Stimulated activated CD8-positive, alpha-beta memory T cell treated with anti-CD3 and anti-CD28 coated beads, Interleukin-4, amount 100 ng/mL, for 24 hours (primary cell): ENCODE data around the gene TBX5.
"Not testable (repeated sequence)": the region's sequence is repeated elsewhere in the genome, so short reads cannot be mapped to it uniquely, and the experiment has no call there.

Source experiments
- DNase-seq: peaks from one replicate; pipeline ENCODE4 v3.0.0-alpha.2; 2020; ENCODE audit warnings: low read depth

Gene TBX5

DNA sequence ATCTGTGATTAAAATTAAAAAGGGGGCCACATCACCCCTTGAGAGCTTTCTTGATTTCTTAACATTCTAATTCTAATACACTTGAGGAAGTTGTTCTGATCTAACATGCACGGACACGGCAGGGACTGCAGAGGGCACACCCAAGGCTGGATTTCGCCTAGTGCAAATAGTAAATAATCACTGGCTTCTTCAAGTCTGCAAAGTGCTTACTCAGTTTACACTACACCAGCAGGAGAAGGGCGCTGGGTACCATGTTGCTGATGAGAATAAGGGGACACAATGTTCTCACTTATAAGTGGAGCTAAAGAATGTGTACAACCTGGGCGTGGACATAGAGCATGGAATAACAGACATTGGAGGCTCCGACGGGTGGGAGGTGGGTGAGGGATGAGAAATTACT, 34.2 kb downstream of the TBX5 start:
- no peak for DNase-seq

DNA sequence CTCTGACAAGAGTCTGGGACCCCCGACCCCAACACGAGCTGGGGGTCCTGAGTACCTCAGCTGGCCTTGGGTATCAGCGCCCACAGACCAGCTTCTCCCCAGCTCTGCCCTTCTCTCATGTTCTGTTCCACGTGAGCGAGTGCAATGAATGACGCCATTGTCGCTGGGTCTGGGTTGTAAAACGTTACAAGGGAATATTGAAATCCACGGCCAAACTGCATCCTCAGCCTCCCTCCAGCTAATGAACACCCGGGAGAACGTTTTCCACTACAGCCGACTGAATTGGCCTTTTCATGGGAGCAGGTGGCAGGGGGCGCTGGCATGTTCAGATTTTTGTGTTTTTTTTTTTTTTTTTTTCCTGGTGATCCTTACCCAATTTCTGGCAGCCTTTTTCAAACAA, 34.7 kb downstream of the TBX5 start:
- no peak for DNase-seq

DNA sequence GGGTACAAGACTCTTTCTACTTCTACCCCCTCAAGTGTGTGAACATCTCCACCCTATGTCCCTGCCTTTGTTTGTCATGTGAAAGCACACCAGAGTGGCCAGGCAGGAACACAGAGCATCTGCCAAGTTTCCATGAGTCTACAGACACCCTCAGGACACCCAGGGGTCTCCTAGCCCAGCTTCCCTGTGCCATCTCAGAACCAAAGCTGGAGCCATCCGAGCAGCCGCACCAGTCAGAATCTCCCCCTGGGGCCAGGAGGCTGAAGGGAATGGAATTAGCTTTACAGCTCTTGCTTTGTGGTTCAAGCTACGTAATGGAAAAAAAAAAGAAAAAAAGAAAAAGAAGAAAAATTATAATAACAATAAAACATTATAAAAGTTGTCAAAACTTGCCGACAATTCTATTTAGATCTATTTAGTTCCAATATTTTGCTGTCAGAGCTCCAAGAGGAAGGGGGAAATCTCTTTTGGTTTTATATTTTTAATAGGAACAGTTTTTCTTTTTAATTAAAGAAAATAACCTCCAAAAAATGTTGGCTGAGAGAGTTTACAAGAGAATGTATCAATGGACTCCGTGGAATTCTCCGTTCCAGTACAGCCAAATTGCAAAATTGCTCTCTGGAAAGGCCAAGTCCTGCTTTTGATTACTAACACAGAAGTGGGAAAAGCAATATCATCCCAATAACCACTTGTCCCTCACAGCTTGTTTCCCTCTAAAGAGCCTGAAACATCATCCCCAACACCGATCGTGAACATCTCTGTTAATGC, 37.1 kb downstream of the TBX5 start:
- DNase-seq: no peak

DNA sequence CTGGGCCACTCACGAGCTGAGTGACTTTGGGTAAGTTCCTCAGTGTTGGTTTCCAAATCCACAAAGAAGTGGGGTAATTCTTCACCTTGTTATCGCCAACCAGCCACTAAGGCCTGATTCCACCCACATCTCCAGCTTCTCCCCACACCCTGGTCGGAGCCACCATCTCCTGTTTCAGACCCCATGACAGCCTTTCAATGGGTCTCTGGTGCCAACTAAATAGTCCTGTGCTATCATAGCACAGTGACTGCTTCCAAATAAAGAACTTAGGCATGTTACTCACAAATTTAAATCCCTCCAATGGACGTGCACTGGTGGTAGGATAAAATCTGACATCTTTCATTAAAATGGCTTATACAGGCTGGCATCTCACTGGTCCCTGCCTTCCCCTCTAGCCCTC, 44.0 kb downstream of the TBX5 start:
- no peak for DNase-seq

DNA sequence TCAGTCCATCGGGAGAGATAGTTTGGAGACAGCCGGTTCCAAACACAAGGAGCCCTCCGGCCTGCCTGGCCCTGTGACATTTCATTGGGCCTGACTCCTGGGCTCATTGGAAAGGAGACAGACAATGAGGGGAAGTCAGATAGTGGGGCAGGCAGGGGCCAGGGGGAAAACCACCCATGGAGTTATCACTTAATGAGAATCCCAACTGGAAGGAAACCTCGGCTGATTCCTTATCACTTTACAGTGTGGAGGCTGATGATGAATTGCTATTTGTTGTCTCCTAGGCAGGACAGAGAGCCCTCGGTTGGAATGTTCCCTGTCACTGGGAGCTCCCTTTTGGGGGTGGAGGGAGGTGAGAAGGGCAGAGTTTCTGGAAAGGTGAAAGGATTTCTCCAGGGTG, 44.4 kb downstream of the TBX5 start:
- DNase-seq: no peak

DNA sequence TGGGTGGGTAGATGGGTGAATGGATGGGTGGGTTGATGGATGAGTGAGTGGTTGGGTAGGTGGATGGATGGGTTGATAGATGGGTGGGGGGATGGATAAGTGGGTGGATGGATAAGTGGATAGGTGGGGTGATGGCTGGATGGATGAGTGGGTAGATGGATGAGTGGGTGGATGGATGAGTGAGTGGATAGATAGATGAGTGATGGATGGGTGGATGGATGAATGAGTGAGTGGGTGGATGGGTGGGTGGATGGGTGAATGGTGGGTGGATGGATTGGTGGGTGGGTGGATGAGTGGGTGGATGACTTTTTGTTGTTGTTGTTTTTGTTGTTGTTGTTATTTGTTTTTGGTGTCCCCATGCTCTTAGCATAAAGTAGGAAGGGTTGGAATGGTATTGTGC, 45.5 kb downstream of the TBX5 start:
- no peak for DNase-seq

DNA sequence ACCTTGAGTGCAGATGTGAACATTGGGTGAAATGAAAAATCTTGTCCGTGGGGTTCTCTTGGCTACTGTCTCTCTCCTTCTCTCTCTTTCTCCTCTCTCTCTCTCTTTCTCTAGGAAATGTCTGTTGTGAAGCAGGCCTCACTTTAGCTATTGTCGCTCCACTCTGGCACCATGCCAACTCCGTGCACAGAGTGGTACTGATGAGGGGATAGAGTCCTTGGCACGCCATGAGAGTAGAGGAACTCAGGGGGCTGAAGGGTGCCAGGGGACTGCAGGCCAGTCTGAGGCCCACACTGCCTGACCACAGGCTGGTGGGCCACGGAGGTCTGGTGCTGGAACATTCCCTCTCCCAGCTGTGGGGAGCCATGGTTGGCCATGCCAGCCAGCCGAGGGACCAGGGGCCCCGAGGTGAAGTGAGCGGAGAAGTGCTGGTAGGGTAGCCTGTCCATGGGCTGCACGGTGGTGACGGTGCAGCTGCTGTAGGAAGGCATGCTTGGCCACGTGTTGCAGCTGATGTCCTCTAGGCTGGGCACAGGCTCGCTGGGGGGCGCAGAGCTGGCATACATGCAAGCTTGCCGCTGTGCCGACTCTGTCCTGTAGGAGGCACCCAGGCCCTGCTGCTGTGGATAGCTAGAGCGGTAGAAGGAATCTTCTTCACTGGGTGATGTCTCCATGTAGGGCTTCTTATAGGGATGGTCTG, 50.4 kb downstream of the TBX5 start:
- DNase-seq: no peak

DNA sequence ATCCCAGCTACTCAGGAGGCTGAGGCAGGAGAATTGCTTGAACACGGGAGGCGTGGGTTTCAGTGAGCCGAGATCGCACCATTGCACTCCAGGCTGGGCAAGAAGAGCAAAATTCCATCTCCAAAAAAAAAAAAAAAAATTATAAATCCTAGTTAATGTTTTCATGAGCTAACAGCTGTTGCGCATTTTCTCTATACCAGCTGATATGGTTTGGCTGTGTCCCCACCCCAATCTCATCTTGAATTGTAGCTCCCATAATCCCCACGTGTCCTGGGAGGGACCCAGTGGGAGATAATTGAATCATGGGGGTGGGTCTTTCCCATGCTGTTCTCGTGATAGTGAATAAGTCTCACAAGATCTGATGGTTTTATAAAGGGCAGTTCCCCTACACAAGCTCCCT, 56.7 kb downstream of the TBX5 start:
- not testable (repeated sequence) for DNase-seq

DNA sequence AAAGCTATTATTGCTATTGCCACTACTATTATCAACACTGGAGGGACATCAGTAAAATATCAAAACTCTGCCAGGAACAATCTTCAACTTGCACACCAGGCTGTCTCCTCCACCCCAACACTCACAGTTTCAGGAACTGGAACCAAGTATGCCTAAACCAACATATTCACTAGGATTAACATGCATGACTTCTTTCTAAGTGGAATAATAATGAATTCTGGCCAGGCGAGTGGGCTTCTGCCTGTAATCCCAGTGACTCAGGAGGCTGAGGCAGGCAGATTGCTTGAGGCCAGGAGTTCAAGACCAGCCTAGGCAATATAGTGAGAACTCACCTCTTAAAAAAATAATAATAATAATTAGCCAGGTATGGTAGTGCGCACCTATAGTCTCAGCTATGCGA, 58.1 kb downstream of the TBX5 start:
- no peak for DNase-seq

DNA sequence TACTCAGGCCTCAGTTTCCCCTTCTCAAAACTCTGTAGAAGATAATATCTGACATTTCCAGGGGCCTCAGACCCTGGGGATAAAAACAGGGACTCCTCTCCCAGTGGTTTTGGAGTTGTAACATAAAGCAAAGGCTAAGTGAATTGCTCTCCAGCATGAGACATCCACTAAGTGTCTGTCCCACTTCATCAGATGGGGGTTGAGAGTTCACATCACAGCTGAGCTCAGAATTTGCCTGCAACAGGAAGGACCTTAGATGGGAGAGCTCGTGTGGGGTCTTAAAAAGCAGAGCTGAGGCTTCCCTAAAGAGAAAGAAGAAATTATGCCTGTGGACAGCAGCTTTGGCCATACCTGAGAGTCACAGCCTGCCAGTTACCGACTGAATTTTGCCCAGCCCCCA, 61.1 kb downstream of the TBX5 start:
- DNase-seq: no peak

DNA sequence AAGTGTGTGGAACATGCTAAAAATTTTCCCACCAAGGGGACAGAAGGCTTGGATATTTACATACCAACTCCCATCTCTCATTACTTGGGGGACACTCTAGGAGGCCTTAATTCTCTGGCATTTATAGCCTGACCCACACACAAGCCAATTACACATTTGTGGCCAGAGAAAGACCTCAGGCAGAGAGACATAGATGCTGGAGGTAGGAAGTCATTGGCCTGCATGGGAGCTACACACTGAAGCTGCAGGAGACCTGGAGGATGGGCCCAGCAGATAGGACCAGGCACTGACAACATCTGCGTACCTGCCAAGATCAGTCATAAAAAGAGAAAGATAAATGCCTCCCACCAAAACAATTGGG, 61.7 kb downstream of the TBX5 start:
- DNase-seq: no peak

DNA sequence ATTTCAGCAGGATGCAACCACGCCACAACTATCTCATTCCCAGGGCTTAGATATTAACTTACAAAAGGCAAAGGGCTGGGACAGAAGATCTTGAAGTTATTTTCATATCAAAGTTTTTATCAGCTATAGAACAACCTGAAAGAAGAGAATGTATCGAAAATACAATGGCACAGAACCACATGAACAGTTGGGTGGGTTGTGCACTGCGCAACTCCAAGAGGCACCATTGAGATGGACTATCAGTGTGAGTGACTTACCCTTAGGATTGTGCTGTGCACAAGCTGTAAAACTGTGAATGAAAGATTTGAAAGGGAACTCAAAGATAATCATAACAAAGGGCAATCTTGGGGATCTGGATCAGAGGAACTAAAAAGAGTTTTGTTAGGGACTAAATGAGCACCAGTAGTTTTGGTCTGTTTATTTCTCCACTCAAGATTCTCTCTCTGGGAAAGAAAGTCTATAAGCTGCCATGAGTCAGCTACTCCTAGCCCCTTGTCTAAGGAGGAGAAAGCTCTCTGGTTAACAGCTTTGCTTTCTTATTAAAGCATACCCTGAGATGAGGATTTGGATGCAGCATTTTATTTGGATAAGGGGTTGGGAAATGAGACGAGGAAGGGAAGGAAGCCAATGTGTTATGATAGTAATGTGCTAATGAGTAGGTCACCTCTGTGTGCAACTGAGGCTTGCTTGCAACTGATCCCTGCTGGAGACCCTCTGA, 62.2 kb downstream of the TBX5 start:
- no peak for DNase-seq

DNA sequence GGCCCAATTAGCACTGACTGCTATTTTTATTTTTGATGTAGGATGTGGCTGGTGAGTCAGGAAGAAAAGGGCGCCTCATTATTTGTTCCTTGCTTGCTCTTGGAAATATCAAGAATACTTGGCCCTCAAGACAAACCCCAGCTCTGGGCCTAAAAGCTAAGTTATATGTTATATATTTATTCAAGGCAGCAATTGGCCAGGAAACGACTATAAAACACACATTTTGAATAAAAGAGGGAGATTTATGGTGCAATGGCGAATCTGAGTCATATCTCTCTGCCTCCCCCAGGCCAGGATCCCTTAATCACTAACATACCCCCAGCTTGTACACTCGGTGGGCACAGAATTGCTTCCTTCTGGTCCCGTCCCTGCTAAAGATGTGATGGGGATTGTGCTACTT, 63.3 kb downstream of the TBX5 start:
- no peak for DNase-seq

DNA sequence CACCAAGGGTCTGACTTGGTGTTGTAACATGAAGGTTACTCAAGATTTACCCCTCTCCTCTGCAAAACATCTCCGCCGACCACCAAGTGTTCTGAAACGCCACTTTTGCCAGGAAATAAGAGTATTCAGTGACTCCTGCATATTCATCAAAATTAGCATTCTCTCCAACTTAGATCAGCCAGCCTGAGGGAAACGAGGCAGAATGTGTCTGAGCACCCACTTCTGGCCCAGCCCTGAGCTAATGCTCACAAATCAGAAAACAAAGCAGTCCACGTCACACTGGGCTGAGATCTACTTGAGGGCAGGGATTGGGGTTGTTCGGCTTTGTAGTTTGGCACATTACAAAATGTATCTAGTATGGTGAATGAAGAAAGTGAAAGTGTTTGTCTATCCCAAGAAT, 64.3 kb downstream of the TBX5 start:
- DNase-seq: no peak

DNA sequence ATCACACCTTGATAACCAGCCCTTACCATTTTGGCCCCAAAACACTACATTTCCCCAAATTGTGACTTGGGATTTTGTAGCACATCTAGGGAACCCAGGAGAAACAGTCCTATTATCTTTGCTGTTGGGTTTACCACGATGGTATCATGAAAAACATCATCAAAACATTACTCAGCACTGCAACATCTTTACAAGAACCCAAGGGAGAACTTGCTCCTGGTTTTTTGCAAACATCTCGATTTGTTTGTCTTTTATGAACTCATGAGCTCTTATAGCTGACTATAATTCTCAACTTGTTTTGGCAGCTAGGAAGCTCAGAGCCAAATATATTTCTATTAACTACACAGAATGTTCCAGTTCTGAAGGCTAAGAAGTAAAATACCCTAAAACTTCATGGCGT, 65.7 kb downstream of the TBX5 start:
- no peak for DNase-seq

DNA sequence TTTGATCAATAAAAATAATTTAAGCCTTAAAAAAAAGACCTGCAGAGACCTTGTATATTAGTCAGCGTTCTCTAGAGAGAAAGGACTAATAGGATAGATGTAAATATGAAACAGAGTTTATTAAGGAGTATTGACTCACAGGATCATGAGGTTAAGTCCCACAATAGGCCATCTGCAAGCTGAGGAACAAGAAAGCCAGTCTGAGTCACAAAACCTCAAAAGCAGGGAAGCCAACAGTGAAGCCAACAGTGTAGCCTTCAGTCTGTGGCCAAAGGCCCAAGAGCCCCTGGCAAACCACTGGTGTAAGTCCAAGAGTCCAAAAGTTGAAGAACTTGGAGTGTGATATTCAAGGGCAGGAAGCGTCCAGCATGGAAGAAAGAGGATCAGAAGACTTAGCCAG, 66.3 kb downstream of the TBX5 start:
- no peak for DNase-seq

DNA sequence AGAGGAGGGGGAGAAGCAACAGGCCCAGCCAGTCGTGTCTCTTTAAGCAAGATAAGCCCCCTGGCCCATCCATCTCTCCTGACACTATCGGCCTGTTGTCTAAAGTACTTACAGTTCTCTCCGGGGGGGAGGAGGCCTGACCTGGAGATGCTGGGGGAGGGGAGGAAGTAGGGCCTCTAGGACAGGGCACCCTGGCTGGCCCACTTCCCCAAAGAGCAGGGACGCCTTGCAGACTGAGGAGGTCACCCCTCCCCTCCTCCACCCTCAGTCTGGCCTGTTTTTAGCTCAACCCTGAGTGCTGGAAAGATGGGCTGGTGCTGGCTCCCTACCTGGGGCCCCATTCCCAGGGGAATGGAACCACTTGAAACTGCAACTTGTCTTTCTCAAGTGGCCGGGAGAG, 70.3 kb downstream of the TBX5 start:
- no peak for DNase-seq

DNA sequence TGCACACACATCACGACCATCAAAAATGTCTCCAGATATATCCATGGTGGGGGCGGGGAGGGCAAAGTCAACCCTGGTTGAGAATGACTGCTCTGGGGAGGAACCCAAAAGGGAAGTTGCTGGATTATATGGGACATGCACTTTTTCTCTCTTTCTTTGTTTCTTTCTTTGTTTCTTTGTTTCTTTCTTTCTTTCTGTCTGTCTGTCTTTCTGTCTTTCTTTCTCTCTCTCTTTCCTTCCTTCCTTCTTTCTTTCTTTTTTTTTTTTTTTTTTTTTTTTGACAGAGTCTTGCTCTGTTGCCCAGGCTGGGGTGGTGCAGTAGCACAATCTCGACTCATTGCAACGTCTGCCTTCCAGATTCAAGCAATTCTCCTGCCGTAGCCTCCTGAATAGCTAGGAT, 71.5 kb downstream of the TBX5 start:
- DNase-seq: no peak

DNA sequence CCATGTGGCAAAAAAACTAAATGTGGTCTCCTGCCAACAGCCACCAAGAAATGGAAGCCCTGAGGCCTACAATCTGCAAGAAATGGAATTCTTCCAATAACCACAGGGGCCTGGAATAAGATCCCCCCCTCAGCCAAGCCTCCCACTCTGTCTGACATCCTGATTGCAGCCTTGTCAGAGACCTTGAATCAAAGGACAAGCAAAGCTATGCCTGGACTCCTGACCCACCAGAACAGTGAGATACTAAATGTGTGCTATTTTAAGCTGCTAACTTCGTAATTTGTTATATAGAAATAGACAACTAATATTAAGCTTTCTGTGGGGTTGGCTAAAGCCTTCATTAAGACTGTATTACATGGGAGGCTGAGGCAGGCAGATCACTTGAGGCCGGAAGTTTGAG, 77.7 kb downstream of the TBX5 start:
- DNase-seq: no peak

DNA sequence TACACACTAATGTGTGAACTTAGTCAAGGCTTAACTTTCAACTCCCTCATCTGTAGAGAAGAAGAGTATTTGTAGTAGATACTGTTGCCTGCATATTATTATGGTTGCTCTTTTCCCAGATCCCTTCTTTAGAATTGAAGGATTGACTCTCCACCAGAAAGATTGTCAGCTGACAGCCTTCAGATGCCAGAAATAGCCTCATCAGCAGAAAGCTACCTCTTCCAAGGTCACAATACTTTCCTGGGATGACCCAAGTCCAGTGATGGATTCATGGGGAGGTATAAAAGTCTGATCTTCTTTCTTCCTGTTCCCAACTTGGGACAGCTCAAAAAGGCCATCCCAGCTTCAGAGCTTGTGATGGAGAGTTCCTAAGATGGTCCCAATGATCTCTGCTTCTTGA, 78.2 kb downstream of the TBX5 start:
- DNase-seq: no peak

DNA sequence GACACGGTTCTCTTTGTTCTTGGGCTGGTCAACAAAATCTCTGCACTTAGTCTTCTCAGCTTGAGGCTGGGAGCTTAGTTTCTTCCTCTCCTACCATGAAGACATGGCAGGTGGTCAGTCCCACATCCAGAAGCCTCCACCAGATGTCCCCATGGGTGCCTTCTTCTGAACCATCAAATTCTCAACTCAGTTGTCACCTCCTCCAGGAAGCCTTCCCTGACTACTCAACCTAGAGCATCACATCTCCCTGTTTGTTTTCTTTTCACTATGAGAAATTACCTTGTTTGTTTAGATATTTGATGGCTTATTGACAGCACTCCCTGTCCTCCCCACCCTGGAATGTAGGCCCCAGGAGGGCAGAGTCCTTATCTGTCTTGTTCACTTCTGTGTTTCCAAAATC, 84.4 kb downstream of the TBX5 start:
- no peak for DNase-seq

DNA sequence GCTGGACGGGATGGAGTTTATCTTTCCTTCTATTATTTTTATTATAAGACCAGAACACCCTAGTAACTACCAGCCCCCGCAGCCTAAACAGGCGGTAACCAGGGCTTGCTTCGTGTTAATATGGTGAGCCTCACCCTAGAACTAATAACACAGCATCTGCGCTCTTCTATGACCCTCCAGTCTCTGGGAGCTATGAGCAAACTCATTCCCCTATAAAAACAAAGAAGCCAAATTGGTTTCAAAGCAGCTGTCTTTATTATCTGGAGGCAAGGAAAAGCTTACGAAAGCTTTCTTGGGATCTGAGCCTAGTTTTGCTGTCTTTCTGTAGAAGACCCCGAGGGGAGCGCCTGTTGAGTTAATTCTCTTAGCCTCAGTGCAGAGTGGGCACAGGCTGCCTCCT, 85.0 kb downstream of the TBX5 start:
- no peak for DNase-seq

DNA sequence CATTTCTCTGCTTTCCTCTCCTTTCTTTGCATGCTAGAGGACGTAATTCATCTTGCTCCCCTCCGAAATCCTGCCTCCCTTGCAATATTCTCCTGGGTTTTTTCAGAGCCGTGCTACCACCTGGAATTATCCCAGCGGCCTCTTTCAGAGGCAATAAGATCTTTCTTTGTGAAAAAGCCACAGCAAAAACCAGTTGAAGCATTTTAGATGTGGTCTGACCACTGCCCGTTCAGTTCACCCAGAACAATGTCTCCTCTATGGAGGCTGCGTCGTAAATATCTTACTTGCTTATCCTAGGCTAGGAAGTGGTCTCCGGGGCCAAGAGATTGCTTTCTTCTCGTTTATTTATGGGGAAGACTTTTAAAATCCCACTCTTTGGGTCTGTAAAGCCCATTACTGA, 85.8 kb downstream of the TBX5 start:
- no peak for DNase-seq

DNA sequence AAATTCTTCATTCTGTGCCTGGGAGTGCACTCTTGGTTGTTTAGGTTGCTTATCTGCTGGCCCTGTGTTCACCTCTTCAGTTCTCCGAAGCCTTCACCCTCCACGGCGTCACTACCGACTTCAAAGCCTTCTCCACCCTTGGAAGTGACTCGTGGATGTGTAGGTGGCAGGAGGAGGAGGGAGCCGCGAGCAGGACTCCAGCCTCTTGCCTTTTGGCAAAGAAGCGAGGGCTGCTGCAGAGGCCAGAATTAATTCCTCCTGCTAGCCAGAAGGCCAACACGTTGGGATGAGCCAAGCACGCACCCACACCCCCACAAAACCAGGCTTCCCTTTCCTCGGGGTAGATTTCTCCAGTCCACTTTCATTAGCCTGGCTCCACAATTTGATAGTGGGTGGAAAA, 86.5 kb downstream of the TBX5 start:
- no peak for DNase-seq
